ENCODE measurements around the gene TMEM88.
A peak's percentile ranks its signal among the peaks of the same experiment; 100 is the strongest.

Gene TMEM88

GRCh38 chr17:7837408-7838088 lies 17.3 kb upstream of the TMEM88 start:
- H3K9ac ChIP-seq (ENCODE audit: low read depth, low read length, poor library complexity, severe bottlenecking): peak overlapping the region; percentile 66
- H2AFZ ChIP-seq (ENCODE audit: low read length): peak overlapping the region; percentile 16; the same call in 1 of the 2 replicates

GRCh38 chr17:7838090-7839075 lies 16.5 kb upstream of the TMEM88 start:
- H3K9ac ChIP-seq (ENCODE audit: low read depth, low read length, poor library complexity, severe bottlenecking): peak overlapping the region; percentile 66
- no peaks in the 10 kb centered on the region for H3K36me3 ChIP-seq (ENCODE audit: insufficient read depth, low read length)
- H3K4me3 ChIP-seq (ENCODE audit: low read length, poor library complexity, severe bottlenecking): peak overlapping the region; percentile 98
- H3K9me2 ChIP-seq (replicated peaks; ENCODE audit: low read depth, low read length): no peaks in the 10 kb centered on the region
- no peak overlapping the region; the same call in 1 of the 2 replicates for H2AFZ ChIP-seq (ENCODE audit: low read length)
- H3K79me2 ChIP-seq (ENCODE audit: insufficient read depth, low read length): peaks cover 62% of the 10 kb centered on the region; the same call in 1 of the 2 replicates
- H3K4me1 ChIP-seq (ENCODE audit: insufficient read depth, low read length, poor library complexity, severe bottlenecking): peaks cover 54% of the 10 kb centered on the region
- H3F3A ChIP-seq (ENCODE audit: low read depth): peaks cover 15% of the 10 kb centered on the region; the same call in 1 of the 2 replicates
- H3K4me2 ChIP-seq (ENCODE audit: low read depth, low read length, poor library complexity, severe bottlenecking): peak overlapping the region; percentile 98
- H4K20me1 ChIP-seq (ENCODE audit: insufficient read depth, low read length, poor library complexity, severe bottlenecking): peaks cover 44% of the 10 kb centered on the region
- no peaks in the 10 kb centered on the region for H3K27me3 ChIP-seq (ENCODE audit: insufficient read depth, low read length, poor library complexity, severe bottlenecking)
- H3K9me3 ChIP-seq (ENCODE audit: insufficient read depth, low read depth, low read length): no peaks in the 10 kb centered on the region
- TF ChIP-seq, protein P1, sequence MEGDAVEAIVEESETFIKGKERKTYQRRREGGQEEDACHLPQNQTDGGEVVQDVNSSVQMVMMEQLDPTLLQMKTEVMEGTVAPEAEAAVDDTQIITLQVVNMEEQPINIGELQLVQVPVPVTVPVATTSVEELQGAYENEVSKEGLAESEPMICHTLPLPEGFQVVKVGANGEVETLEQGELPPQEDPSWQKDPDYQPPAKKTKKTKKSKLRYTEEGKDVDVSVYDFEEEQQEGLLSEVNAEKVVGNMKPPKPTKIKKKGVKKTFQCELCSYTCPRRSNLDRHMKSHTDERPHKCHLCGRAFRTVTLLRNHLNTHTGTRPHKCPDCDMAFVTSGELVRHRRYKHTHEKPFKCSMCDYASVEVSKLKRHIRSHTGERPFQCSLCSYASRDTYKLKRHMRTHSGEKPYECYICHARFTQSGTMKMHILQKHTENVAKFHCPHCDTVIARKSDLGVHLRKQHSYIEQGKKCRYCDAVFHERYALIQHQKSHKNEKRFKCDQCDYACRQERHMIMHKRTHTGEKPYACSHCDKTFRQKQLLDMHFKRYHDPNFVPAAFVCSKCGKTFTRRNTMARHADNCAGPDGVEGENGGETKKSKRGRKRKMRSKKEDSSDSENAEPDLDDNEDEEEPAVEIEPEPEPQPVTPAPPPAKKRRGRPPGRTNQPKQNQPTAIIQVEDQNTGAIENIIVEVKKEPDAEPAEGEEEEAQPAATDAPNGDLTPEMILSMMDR (conservative IDR thresholded peaks at IDR 0.05; ENCODE audit: low read length): no peak
- TF ChIP-seq EZH2phosphoT487 (IDR thresholded peaks at IDR 0.05; ENCODE audit: borderline replicate concordance): no peak

More at GRCh38 chr17:7837408-7838088, 17.3 kb upstream of the TMEM88 start:
- peak overlapping the region; percentile 94 for H3K4me2 ChIP-seq (ENCODE audit: low read depth, low read length, poor library complexity, severe bottlenecking)
- no peak for TF ChIP-seq EZH2phosphoT487 (IDR thresholded peaks at IDR 0.05; ENCODE audit: borderline replicate concordance)
- TF ChIP-seq, protein P1 (conservative IDR thresholded peaks at IDR 0.05; ENCODE audit: low read length): no peak
- no peaks in the 10 kb centered on the region for H3K36me3 ChIP-seq (ENCODE audit: insufficient read depth, low read length)
- H3K9me3 ChIP-seq (ENCODE audit: insufficient read depth, low read depth, low read length): no peaks in the 10 kb centered on the region
- H3K9me2 ChIP-seq (replicated peaks; ENCODE audit: low read depth, low read length): no peaks in the 10 kb centered on the region
- H3K4me1 ChIP-seq (ENCODE audit: insufficient read depth, low read length, poor library complexity, severe bottlenecking): peaks cover 59% of the 10 kb centered on the region
- peak overlapping the region; percentile 98 for H3K4me3 ChIP-seq (ENCODE audit: low read length, poor library complexity, severe bottlenecking)
- H4K20me1 ChIP-seq (ENCODE audit: insufficient read depth, low read length, poor library complexity, severe bottlenecking): peaks cover 36% of the 10 kb centered on the region
- H3F3A ChIP-seq (ENCODE audit: low read depth): peaks cover 15% of the 10 kb centered on the region; the same call in 1 of the 2 replicates
- no peaks in the 10 kb centered on the region for H3K27me3 ChIP-seq (ENCODE audit: insufficient read depth, low read length, poor library complexity, severe bottlenecking)
- H3K79me2 ChIP-seq (ENCODE audit: insufficient read depth, low read length): peaks cover 53% of the 10 kb centered on the region; the same call in 1 of the 2 replicates

DNA sequence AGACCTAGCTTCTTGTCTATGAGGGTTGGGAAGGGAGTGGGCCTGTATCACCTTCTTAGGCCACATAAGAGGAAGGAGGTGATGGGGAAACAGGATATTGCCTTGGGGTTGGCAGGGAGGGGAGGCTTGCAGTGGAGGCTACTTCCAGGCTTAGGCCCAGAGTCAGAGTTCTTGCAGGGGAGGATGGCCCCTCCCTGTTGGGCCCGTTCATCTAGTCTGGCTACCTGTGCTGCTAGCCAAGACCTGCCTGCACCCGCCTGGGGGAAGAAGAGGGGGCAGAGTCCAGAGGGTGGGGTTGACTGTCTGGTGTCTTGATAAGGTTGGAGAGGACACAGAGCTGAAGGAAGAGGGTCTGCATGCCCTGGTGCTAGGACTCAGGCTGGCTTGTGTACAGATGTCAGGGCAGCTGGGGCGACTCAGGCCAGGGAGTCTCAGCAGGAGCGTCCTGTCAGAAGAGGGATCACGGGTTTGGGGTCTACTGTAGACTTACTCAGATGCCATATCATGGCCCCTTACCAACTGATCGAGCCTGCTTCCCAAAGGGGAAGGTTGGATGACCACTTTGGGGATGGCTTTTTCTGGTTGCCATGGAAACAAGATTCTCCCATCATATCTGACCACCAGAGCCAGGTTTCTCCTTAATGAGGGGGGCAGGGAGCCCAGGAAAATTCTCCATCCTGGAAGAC lies 15.5 kb upstream of the TMEM88 start:
- Histone ChIP-seq H3K4me3 (ENCODE audit: low read length, poor library complexity, severe bottlenecking) (peak overlapping the region; percentile 88), H3K9ac (ENCODE audit: low read depth, low read length, poor library complexity, severe bottlenecking) (peak overlapping the region; percentile 61), H3K36me3 (ENCODE audit: insufficient read depth, low read length) (no peaks in the 10 kb centered on the region), H2AFZ (ENCODE audit: low read length) (no peak overlapping the region), H3F3A (ENCODE audit: low read depth) (peaks cover 15% of the 10 kb centered on the region; the same call in 1 of the 2 replicates), H3K4me2 (ENCODE audit: low read depth, low read length, poor library complexity, severe bottlenecking) (peak overlapping the region; percentile 98), H3K9me3 (ENCODE audit: insufficient read depth, low read depth, low read length) (no peaks in the 10 kb centered on the region), H3K79me2 (ENCODE audit: insufficient read depth, low read length) (peaks cover 71% of the 10 kb centered on the region; the same call in 1 of the 2 replicates), H3K27me3 (ENCODE audit: insufficient read depth, low read length, poor library complexity, severe bottlenecking) (no peaks in the 10 kb centered on the region), H4K20me1 (ENCODE audit: insufficient read depth, low read length, poor library complexity, severe bottlenecking) (peaks cover 54% of the 10 kb centered on the region), H3K4me1 (ENCODE audit: insufficient read depth, low read length, poor library complexity, severe bottlenecking) (peaks cover 51% of the 10 kb centered on the region), H3K9me2 (replicated peaks; ENCODE audit: low read depth, low read length) (no peaks in the 10 kb centered on the region)
- no peak for TF ChIP-seq EZH2phosphoT487 (IDR thresholded peaks at IDR 0.05; ENCODE audit: borderline replicate concordance)
- TF ChIP-seq, protein P1 (conservative IDR thresholded peaks at IDR 0.05; ENCODE audit: low read length): no peak

Measured in Loucy (cell line).